Lung (tissue), 12 donors: ENCODE measurements around the gene XYLT1. TPM values are rescaled to one million over a fixed set of nuclear protein-coding genes. Genes with fewer than 3 reads are reported as not detected.
A peak's percentile ranks its signal among the peaks of the same experiment; 100 is the strongest.

Source experiments
- ATAC-seq: fragments of 200-7000 bp; cut with Tn5 transposase; one replicate; pipeline ENCODE4 v1.9.1; 2020; ENCODE audit warnings: moderate number of reproducible peaks; ENCODE audit not compliant: insufficient read depth, low FRiP score
- DNase-seq, 3 donors: peaks; one replicate each; pipeline ENCODE4 v3.0.0-alpha.2; 2013 to 2017
- H3K27ac ChIP-seq, 2 donors: one replicate each; pipeline ENCODE4 v1.5.1; 2013; ENCODE audit warnings: mild to moderate bottlenecking in 2 of 2, moderate library complexity in 2 of 2, control low read depth in 1 of 2, inconsistent platforms in 1 of 2, low read depth in 1 of 2, low read length in 1 of 2
- H3K27me3 ChIP-seq, 3 donors: one replicate each; pipeline ENCODE4 v1.5.1; 2013; ENCODE audit warnings: low read length in 2 of 3; ENCODE audit not compliant: control insufficient read depth in 3 of 3, insufficient read depth in 3 of 3
- H3K36me3 ChIP-seq, 4 donors: one replicate each; pipeline ENCODE4 v1.5.1; 2013; ENCODE audit warnings: low read length in 4 of 4, mild to moderate bottlenecking in 1 of 4, moderate library complexity in 1 of 4; ENCODE audit not compliant: control insufficient read depth in 4 of 4, insufficient read depth in 4 of 4
- H3K4me1 ChIP-seq, 5 donors: one replicate each; pipeline ENCODE4 v1.5.1; 2013; ENCODE audit warnings: low read length in 5 of 5, mild to moderate bottlenecking in 2 of 5, moderate library complexity in 1 of 5; ENCODE audit not compliant: control insufficient read depth in 5 of 5, insufficient read depth in 5 of 5
- H3K4me3 ChIP-seq: one replicate; pipeline ENCODE4 v1.5.1; 2013; ENCODE audit warnings: mild to moderate bottlenecking, control low read depth, moderate library complexity
- H3K9ac ChIP-seq, 2 donors: one replicate each; pipeline ENCODE4 v1.5.1; 2013; ENCODE audit warnings: low read length in 2 of 2, control low read depth in 1 of 2; ENCODE audit not compliant: insufficient read depth in 1 of 2
- H3K9me3 ChIP-seq, 4 donors: one replicate each; pipeline ENCODE4 v1.5.1; 2013; ENCODE audit warnings: low read length in 3 of 4, mild to moderate bottlenecking in 1 of 4, moderate library complexity in 1 of 4; ENCODE audit not compliant: control insufficient read depth in 4 of 4, insufficient read depth in 3 of 4
- CTCF ChIP-seq: IDR thresholded peaks from 2 replicates; pipeline ENCODE4 v1.5.1; 2012; ENCODE audit warnings: mild to moderate bottlenecking; ENCODE audit errors: control extremely low read depth, extremely low read depth
- WGBS, 2 donors: extraction: QIAGEN DNeasy Blood & Tissue Kit; methylation state at CpG; one replicate each; pipeline ENCODE4 v1.1.7; 2013; 5-methylcytosine and 5-hydroxymethylcytosine counted together
- polyA plus RNA-seq, 2 donors: library from polyadenylated mRNA; stranded (reverse); fragments of 200-250 nt; gene quantifications; one replicate each; pipeline ENCODE4 v1.2.1, GENCODE V29; 2013
- total RNA-seq, 2 donors: library from RNA; depleted of rRNA in 1 of 2; stranded (reverse); fragments of >200 nt in 1 of 2; gene quantifications; one replicate each; pipeline ENCODE4 v1.2.1, GENCODE V29; 2014 to 2021
- donor health status: control.
- donor health status: control.
- donor health status: Bipolar disorder and iron deficiency.
- donor health status: healthy.
- donor health status: DM: yes; HTN: yes; CAD: no.

XYLT1 gene
- total and polyA plus RNA-seq, 4 donors: 1.4 to 11.5 (median 6.9) TPM

- Histone ChIP-seq H3K27me3 (no peaks in the 10 kb centered on the region), H3K36me3 (no peaks in the 10 kb centered on the region), H3K4me1 (peaks cover 0 to 20% (median 13%) of the 10 kb centered on the region in 5 donors), H3K4me3 (no peak overlapping the region), H3K9ac (no peak overlapping the region), H3K9me3 (no peaks in the 10 kb centered on the region), H3K27ac (no peak overlapping the region)
- WGBS, 2 donors: 55 to 59% methylated on average over 3 of the region's 3 CpGs
- no peak for ATAC-seq
- no peak for DNase-seq
- no peak for TF ChIP-seq CTCF
Observed at GRCh38 chr16:17358846-17359245, 111.9 kb downstream of the XYLT1 start.

GRCh38 chr16:17358355-17358754 is 112.4 kb downstream of the XYLT1 start:
- H3K9ac ChIP-seq: no peak overlapping the region
- peak overlapping the region in 1 of 2 donors; percentile 4 for H3K27ac ChIP-seq
- peaks cover 0 to 20% (median 13%) of the 10 kb centered on the region in 5 donors for H3K4me1 ChIP-seq
- DNase-seq: no peak
- no peak overlapping the region for H3K4me3 ChIP-seq
- no peaks in the 10 kb centered on the region for H3K36me3 ChIP-seq
- WGBS, 2 donors: 66 to 81% methylated on average over 8 of the region's 8 CpGs
- no peaks in the 10 kb centered on the region for H3K27me3 ChIP-seq
- TF ChIP-seq CTCF: no peak
- ATAC-seq: no peak
- no peaks in the 10 kb centered on the region for H3K9me3 ChIP-seq

GRCh38 chr16:17357307-17358062 is 113.3 kb downstream of the XYLT1 start:
- H3K27me3 ChIP-seq: no peaks in the 10 kb centered on the region
- H3K4me3 ChIP-seq: no peak overlapping the region
- ATAC-seq: no peak
- no peaks in the 10 kb centered on the region for H3K9me3 ChIP-seq
- peak overlapping the region in 1 of 2 donors; percentile 37 for H3K27ac ChIP-seq
- DNase-seq: no peak
- no peak overlapping the region for H3K9ac ChIP-seq
- 73 to 80% methylated on average over 13 of the region's 13 CpGs for WGBS, 2 donors
- H3K36me3 ChIP-seq: no peaks in the 10 kb centered on the region
- H3K4me1 ChIP-seq: peaks cover 0 to 20% (median 13%) of the 10 kb centered on the region in 5 donors
- no peak for TF ChIP-seq CTCF
